ENCODE measurements around the gene DNPH1. TPM values are rescaled to one million over a fixed set of nuclear protein-coding genes. Genes with fewer than 3 reads are reported as not detected.
A peak's percentile ranks its signal among the peaks of the same experiment; 100 is the strongest.

The DNPH1 gene
- total RNA-seq, 1 donor from 2014 or later, result 299 TPM

GRCh38 chr6:43274916-43275597, 45.8 kb upstream of the DNPH1 start:
- no peak for TF ChIP-seq CTCF (conservative IDR thresholded peaks at IDR 0.05; ENCODE audit: low read depth, low read length)
- DNase-seq (ENCODE audit: low read depth), result no peak
- H3K4me3 ChIP-seq (ENCODE audit: low read depth, low read length), result peak overlapping the region; percentile 37

- no peak for TF ChIP-seq CTCF (conservative IDR thresholded peaks at IDR 0.05; ENCODE audit: low read depth, low read length)
- no peak overlapping the region for H3K4me3 ChIP-seq (ENCODE audit: low read depth, low read length)
- no peak for DNase-seq (ENCODE audit: low read depth)
These were observed 45.0 kb upstream of the DNPH1 start for GRCh38 chr6:43274127-43274915.

DNA sequence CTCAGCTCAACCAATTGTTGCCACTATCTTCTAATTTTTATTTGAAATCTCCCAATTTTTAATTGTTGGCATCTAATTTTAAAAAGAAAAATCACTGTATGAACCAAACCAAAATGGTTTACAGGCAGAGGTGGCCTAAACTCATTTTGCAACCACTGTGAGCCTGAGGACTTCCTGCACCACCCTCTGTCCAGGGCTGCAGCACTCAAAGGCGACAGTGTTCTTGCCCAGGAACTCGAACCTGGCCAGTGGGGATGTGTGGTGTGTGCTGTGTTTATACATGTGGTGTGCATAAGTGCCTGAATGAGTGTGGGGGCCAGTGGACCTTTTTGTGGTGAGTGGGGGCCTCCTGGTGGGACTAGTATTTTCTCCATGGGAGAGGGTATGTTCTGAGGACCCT, 44.4 kb upstream of the DNPH1 start:
- no peak for TF ChIP-seq CTCF (conservative IDR thresholded peaks at IDR 0.05; ENCODE audit: low read depth, low read length)
- H3K4me3 ChIP-seq (ENCODE audit: low read depth, low read length), result no peak overlapping the region
- no peak for DNase-seq (ENCODE audit: low read depth)

- no peak for TF ChIP-seq CTCF (conservative IDR thresholded peaks at IDR 0.05; ENCODE audit: low read depth, low read length)
- no peak for DNase-seq (ENCODE audit: low read depth)
- no peak overlapping the region for H3K4me3 ChIP-seq (ENCODE audit: low read depth, low read length)
These were observed 42.7 kb upstream of the DNPH1 start for GRCh38 chr6:43271944-43272343.

DNA sequence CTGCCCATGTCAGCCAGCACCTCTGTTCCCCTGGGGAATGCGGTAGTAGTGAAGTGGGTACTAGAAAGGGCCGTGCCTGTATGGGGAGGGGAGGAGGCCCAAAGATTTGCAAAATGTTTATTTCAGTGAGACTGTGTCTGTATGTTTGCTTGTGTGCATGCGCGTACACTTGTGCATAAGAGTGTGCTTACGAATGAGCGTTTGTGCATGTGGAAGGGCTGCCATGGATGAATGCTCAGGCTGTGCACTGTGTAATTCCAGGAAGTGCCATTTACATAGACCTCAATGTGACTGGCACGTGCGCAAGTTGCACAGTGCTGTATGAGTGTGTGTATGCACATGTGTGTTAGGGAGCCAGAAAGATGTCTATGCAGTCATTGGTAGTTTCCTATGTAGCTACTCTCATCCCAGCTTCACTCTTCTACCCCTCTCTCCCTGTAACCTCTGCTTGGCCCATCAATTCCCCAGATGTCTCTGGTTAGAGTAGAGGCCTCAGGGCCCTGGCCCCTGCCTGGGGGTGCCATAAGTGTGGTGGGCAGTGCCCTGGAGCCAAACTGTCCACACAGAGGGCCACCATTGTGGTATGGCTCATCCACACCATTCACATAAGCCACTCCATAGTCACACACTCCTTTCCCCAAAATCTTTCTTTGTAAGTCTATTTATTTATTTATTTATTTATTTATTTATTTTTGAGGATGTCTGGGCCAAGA, 42.0 kb upstream of the DNPH1 start:
- no peak for DNase-seq (ENCODE audit: low read depth)
- TF ChIP-seq CTCF (conservative IDR thresholded peaks at IDR 0.05; ENCODE audit: low read depth, low read length), result no peak
- H3K4me3 ChIP-seq (ENCODE audit: low read depth, low read length), result no peak overlapping the region

DNA sequence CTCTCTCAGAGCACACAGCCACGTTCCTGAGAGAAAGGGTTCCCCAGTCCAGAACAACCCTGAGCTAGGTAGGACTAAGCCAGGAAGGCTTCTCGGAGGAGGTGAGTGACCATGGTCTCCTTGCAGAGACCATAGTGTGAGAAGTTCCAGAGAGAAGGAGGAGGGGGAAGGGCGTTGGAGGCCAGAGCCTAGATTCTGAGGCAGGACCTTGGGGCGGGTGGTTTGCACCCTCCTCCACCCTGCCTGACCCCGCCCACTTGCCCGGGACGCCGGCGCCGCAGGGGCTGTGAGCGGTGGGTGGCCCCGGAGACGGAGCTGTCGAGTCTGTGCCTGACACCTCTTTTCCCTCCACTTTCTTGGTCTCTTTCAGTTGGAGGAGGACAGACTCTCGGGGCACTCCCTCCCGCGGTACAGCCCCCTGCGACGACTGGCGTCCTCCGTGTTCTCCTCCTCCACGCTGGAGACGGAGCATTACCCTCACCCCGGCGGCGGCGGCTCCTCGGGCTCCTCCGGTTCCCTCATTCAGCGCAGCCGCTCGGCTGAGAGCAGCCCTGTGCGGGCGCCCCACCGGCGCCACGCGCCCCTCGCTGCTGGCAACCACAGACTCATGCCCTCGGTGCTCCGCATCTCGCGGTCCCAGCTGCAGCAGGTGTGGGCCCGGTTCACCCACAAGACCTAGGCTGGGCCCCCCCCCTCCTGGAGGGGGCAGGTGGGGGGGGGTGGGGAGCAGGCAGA, 40.2 kb upstream of the DNPH1 start:
- peak overlapping the region; percentile 42 for H3K4me3 ChIP-seq (ENCODE audit: low read depth, low read length)
- DNase-seq (ENCODE audit: low read depth), result no peak
- no peak for TF ChIP-seq CTCF (conservative IDR thresholded peaks at IDR 0.05; ENCODE audit: low read depth, low read length)
